ENCODE data around the gene PANK2. TPM values are rescaled to one million over a fixed set of nuclear protein-coding genes. Genes with fewer than 3 reads are reported as not detected.

Gene PANK2
- total RNA-seq, 6 donors from 2014 or later: 34.3 to 58.7 (median 50.4) TPM

- TF ChIP-seq POLR2AphosphoS5 (IDR thresholded peaks at IDR 0.05): no peak
- TF ChIP-seq EP300 (IDR thresholded peaks at IDR 0.05): no peak
- no peak for TF ChIP-seq POLR2A (IDR thresholded peaks at IDR 0.05)
- no peak for TF ChIP-seq CTCF (IDR thresholded peaks at IDR 0.05)
- DNase-seq (no peak), ATAC-seq (ENCODE audit: low FRiP score in 2 of 2) (no peak)
- no peaks in the 10 kb centered on the region for H3K27me3 ChIP-seq
- H3K9me3 ChIP-seq: no peaks in the 10 kb centered on the region
- no peaks in the 10 kb centered on the region for H3K4me1 ChIP-seq
- no peak overlapping the region for H3K4me3 ChIP-seq
- no peak overlapping the region for H3K27ac ChIP-seq
- peaks cover 6 to 88% (median 36%) of the 10 kb centered on the region in 4 donors for H3K36me3 ChIP-seq
- 66 to 86% methylated on average over 2 of the region's 2 CpGs for WGBS, 2 donors
Measured at GRCh38 chr20:3915691-3916090, 26.5 kb downstream of the PANK2 start.

- TF ChIP-seq POLR2AphosphoS5 (IDR thresholded peaks at IDR 0.05) (no peak), EP300 (IDR thresholded peaks at IDR 0.05) (no peak), POLR2A (IDR thresholded peaks at IDR 0.05) (no peak), CTCF (IDR thresholded peaks at IDR 0.05) (no peak)
- H3K9me3 ChIP-seq: no peaks in the 10 kb centered on the region
- no peaks in the 10 kb centered on the region for H3K4me1 ChIP-seq
- DNase-seq (no peak), ATAC-seq (ENCODE audit: low FRiP score in 2 of 2) (no peak)
- no peaks in the 10 kb centered on the region for H3K27me3 ChIP-seq
- H3K27ac ChIP-seq: no peak overlapping the region
- no peak overlapping the region for H3K4me3 ChIP-seq
- 58 to 65% methylated on average over 2 of the region's 2 CpGs for WGBS, 2 donors
- peaks cover 6 to 88% (median 35%) of the 10 kb centered on the region in 4 donors for H3K36me3 ChIP-seq
Measured at GRCh38 chr20:3916364-3916763, 27.2 kb downstream of the PANK2 start.

- H3K36me3 ChIP-seq: peaks cover 0 to 88% (median 34%) of the 10 kb centered on the region in 4 donors
- 81 to 94% methylated on average over 1 of the region's 1 CpG for WGBS, 2 donors
- ATAC-seq (ENCODE audit: low FRiP score in 2 of 2): no peak
Measured at GRCh38 chr20:3919352-3919751, 30.2 kb downstream of the PANK2 start.

GRCh38 chr20:3922223-3922982 is 33.2 kb downstream of the PANK2 start:
- TF ChIP-seq EP300 (IDR thresholded peaks at IDR 0.05) (no peak), CTCF (IDR thresholded peaks at IDR 0.05) (no peak)
- Histone ChIP-seq H3K9me3 (no peaks in the 10 kb centered on the region), H3K4me3 (no peak overlapping the region), H3K36me3 (peaks cover 0 to 73% (median 36%) of the 10 kb centered on the region in 4 donors), H3K27ac (peak overlapping the region in 1 of 4 donors; percentile 39), H3K27me3 (no peaks in the 10 kb centered on the region), H3K4me1 (peaks cover 14 to 32% (median 22%) of the 10 kb centered on the region in 4 donors)
- 82 to 86% methylated on average over 13 of the region's 13 CpGs for WGBS, 2 donors
- DNase-seq: no peak
- ATAC-seq (ENCODE audit: low FRiP score in 2 of 2): no peak

More at GRCh38 chr20:3919352-3919751, 30.2 kb downstream of the PANK2 start:
- TF ChIP-seq POLR2AphosphoS5 (IDR thresholded peaks at IDR 0.05): no peak
- no peak for TF ChIP-seq EP300 (IDR thresholded peaks at IDR 0.05)
- TF ChIP-seq CTCF (IDR thresholded peaks at IDR 0.05): no peak
- TF ChIP-seq POLR2A (IDR thresholded peaks at IDR 0.05): no peak
- no peak overlapping the region for H3K4me3 ChIP-seq
- H3K4me1 ChIP-seq: peaks cover 11 to 18% (median 14%) of the 10 kb centered on the region in 4 donors
- no peaks in the 10 kb centered on the region for H3K27me3 ChIP-seq
- H3K9me3 ChIP-seq: no peaks in the 10 kb centered on the region
- H3K27ac ChIP-seq: no peak overlapping the region
- no peak for DNase-seq

- Histone ChIP-seq H3K4me1 (peaks cover 19 to 37% (median 28%) of the 10 kb centered on the region in 4 donors), H3K36me3 (peaks cover 0 to 70% (median 36%) of the 10 kb centered on the region in 4 donors), H3K27ac (no peak overlapping the region)
Measured at GRCh38 chr20:3922983-3923339, 33.8 kb downstream of the PANK2 start.

More at GRCh38 chr20:3922983-3923339, 33.8 kb downstream of the PANK2 start:
- H3K4me3 ChIP-seq: no peak overlapping the region
- DNase-seq: no peak
- H3K27me3 ChIP-seq: no peaks in the 10 kb centered on the region
- no peaks in the 10 kb centered on the region for H3K9me3 ChIP-seq
- 86 to 91% methylated on average over 4 of the region's 4 CpGs for WGBS, 2 donors
- ATAC-seq (ENCODE audit: low FRiP score in 2 of 2): no peak
- no peak for TF ChIP-seq POLR2AphosphoS5 (IDR thresholded peaks at IDR 0.05)
- no peak for TF ChIP-seq EP300 (IDR thresholded peaks at IDR 0.05)
- no peak for TF ChIP-seq POLR2A (IDR thresholded peaks at IDR 0.05)
- no peak for TF ChIP-seq CTCF (IDR thresholded peaks at IDR 0.05)

Measured in upper lobe of left lung (tissue), 6 donors.